Liver (tissue), 3 donors: ENCODE measurements around the gene ABHD16B.

Experiments used
- CTCF ChIP-seq: fragments of 150-350 bp; IDR thresholded peaks from 2 replicates; pipeline ENCODE4 v1.5.1; 2017; ENCODE audit warnings: improper control_type of control experiment, low read depth, low read length; ENCODE audit not compliant: missing input control
- EGR1 ChIP-seq, 2 donors: IDR thresholded peaks; 2 replicates each; pipeline ENCODE4 v1.6.1; 2016 to 2018; ENCODE audit warnings: antibody characterized with exemption in 2 of 2, low read depth in 2 of 2
- RAD21 ChIP-seq, 2 donors: IDR thresholded peaks; 2 replicates each; pipeline ENCODE4 v1.6.1; 2016; ENCODE audit warnings: antibody characterized with exemption in 2 of 2, mild to moderate bottlenecking in 2 of 2
- donor health status: healthy.
- donor health status: healthy.

- TF ChIP-seq EGR1 (IDR thresholded peaks at IDR 0.05; ENCODE audit: low read depth in 2 of 2): no peak
- no peak for TF ChIP-seq CTCF
- no peak for TF ChIP-seq RAD21 (IDR thresholded peaks at IDR 0.05)
Measured at GRCh38 chr20:63884506-63885263, 23.4 kb downstream of the ABHD16B start.
